Stimulated activated CD8-positive, alpha-beta memory T cell treated with anti-CD3 and anti-CD28 coated beads, Interleukin-7, amount 100 ng/mL, for 1 hour (primary cell): ENCODE results near the gene PPP1R9A.

Experiments
- DNase-seq, 2 donors: peaks; one replicate each; pipeline ENCODE4 v3.0.0-alpha.2; 2020; ENCODE audit warnings: low read depth in 2 of 2

PPP1R9A gene

DNA sequence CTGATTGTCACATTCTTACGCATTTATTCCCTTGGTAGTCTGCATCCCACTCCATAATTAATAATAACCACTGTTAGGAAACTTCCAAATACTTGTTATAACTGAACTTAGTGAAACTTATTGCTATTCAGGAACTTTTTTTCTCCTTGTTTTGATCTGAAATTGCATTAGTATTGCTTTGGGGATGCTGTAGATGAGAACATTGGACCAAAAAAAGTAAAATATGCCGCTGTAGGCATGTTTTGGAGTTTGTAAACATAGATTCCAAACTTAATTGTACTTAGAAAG, 1.7 kb downstream of the PPP1R9A start:
- DNase-seq: no peak

DNA sequence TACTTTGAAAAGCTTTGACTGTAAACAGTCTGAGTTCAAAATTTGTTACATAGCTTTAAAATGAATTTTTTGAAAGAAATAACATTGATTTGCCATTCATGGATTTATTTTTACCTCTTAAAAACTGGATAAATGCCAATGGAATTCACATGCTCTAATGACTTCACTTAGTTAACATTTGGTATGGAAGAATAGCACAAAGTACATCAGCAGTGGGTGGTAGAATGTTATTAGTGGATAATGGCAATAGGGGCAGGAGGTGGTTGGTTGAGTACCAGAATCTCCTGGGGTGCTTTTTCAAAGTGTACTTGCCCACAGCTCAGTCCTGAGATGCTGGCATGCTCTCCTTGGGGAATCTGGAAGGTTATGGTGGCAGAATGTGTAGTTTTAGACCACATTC, 4.7 kb downstream of the PPP1R9A start:
- DNase-seq: no peak

DNA sequence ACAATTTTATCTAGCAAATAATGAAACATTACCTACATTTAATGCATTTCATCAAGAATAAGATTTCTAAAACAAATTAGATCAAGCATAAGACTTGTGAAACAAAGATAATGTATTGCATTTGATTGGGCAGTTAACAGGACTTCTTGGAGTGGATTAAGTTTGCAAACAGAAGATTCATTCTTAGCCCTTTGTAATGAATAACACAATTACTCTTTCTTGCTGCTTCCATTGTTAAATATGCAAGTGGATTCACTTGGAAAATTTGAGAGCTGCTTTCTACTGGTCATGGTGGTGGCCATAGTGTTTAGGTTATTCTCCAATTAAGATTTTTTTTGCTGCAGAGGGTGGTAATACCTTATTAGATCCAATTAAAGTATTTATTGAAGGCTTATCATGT, 6.0 kb downstream of the PPP1R9A start:
- no peak for DNase-seq

DNA sequence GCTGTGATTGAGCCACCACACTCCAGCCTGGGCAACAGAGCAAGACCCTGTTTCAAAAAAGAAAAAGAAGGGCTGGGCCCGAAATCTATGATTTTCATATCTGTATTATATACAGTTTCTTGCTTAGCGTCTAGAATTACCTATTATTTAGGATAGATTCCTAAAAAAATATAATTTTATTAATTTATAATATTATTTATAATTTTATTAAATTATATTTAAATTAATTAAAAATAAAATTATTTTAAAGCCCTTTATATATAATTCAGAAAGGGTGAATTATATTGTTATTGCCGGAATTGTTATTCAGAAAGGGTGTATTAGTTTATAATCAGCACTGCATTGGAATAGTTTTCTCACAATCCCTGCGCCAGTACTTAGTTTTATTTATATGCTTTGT, 14.5 kb downstream of the PPP1R9A start:
- DNase-seq: no peak

DNA sequence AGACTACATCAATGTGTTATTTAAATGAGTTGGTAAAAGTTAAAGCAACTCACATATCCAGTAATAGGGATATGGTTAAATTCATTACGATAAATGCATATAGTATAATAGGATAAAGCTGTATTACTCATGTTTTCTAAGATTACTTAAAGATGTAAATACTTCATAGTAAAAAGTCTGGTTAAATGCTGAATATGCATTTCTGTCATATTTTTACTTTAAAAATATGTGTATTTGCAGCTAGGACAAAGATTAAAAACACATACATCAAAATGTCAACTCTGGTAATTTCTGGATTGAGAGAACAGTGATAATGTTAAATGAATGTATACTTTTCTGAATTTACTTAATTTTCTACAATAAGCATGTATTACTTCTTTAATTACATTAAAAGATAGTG, 15.1 kb downstream of the PPP1R9A start:
- no peak for DNase-seq

DNA sequence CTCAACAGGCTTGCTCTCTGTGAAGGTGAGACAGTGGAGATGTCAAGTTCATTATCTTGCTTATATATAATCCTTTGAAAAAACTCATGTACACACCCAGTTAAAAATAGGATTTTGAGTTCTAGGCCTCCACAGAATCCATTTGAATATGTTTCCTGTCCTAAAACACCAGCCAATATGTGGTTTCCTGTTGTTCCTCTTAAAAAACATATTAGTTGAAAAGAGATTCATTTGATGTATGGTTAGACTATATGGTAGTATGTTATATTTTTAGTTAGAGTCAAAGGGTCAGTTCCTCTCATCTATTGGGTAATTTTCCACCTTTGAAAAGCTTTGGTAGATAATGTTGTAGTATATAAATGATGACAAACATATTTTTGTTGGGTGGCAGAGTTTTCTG, 16.0 kb downstream of the PPP1R9A start:
- DNase-seq: no peak

DNA sequence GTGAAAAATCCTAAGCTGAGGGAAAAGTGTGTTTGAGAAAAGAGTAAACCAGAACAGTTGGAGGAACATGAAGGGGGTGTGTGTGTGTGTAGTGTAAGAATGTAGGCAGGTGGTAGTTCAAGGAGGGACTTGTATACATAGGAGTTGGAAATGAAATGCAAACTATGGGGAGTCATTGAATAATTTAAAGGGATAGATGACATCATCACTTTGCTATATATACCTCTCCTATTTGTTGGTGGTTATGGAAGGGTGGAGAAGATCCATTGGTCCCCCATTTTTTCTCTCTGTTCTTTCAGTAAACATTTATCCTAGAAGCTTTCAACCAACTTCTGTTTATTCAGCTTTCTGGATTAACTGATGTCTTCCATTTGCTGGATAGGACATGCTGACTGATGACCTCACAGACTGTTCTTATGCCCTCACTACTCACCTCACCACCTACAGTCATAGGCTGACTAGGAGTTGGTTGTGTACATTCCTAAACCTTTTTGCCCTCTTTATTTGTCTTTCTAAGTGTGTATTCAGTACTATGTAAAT, 20.8 kb downstream of the PPP1R9A start:
- no peak for DNase-seq

DNA sequence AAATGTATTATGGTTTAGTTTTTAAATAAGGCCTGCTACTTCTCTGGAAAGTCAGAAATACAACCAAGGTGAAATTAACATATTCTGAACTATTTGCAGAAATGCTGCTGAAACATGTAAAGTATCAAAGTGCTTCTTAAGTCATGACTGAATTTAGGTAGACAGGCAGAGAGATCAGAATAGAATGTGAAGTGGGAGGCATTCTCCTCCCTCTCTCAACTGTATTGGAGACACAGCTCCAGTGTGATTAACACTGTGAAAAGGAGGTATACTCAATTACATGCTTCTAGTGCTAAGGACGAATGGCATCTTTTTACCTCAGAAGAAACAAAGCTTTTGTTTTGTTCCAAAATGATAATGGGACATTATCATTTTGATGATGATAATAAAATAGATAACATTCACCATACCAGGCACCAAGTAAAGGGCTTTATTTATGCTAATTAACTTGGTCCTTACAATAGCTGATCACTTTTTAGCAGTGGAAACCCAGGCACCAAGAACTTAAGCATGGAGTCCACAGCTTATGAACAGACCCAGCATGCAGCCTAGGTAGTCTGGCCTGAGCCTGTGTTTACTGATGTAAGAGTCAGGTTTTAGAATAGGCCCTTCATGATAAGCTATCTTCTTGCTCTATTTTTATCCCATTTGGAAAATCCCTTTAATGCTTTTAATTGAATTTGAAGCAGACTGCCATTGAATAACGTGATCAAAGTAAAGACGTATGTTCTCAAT, 26.0 kb downstream of the PPP1R9A start:
- DNase-seq: no peak

DNA sequence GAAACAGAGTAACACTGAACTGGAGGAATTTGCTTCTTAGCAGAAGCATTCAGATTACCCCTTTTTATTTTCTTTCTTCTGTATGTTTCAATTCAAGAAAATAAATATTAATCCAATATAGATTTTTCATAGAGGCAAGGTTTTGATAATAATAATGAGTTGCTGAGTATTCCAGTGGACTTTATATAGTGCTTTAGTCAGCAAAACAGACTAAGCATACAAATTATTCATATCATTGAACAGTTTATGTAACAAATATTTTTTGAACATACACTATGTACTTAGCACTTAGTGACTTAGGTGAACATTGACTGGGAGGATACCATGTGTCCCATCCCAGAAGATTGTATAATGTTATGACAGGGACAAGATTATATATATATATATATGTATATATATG, 32.0 kb downstream of the PPP1R9A start:
- DNase-seq: no peak

DNA sequence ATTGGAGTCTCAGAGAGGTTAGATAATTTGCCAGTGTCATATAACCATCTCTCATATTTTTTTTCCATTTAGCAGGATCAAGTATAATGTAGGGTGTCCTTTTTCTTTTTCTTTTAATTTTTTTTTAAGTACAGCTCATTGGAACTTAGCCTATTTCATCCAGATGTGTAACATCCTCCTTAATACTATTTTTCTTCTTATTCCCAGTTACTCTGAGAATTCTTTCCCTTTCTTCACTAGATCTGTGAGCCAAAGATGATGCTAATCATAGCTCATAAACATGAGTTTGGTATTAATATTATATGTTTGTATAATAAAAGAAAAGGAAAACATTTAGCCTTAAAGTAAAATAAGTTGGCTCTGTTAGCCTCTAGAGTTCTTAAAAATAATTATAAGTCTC, 32.8 kb downstream of the PPP1R9A start:
- no peak for DNase-seq

DNA sequence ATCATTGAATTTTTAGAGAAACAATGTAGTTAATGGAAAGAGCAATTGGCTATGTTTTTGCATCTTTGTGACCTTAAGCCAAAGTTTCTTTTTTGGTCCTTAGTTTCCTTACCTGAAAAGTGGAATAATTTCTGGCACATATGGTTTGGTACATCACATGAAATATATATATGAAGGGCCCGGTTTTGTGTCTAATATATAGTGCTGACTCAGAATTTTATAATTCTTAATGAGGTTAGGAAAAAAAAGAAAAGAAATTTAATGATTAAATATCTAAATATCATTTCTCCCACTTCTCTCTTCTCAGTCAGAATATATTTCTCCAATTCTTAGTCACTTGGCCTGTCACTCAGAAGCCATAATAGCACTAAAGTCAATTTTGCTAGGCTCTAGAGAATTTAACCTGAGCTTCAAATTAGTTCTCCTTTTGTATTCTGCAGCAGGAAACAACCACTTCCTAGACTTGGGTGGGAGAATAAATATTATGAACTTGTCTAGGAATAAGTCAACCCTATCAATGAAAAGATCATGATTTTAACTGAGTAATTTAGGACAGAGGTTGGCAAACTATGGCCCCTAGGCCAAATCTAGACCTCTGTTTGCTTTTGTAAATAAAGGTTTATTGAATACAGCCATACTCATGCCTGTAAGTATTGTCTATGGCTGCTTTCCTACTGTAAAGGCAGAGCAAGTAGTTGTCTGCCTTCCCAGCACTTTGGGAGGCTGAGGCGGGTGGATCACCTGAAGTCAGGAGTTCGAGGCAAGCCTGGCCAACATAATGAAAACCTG, 34.6 kb downstream of the PPP1R9A start:
- DNase-seq: no peak

DNA sequence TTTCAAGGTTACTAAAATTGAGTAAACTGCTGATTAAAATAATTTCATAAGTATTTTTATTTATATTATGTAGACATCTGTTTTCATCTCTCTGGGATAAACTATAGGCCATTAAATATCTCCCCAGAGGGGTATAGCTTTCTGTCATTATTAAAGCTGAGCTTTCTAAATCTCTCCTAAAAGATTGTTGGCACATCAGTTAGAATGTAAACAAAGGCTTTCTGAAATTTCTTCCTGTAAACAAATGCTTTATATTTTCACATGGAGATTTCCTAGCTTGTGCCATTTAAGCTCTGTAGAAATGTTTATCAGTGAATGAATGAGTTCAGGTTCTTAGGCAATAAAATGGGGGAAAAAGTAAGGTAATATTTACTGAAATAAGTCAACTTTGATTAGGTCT, 35.7 kb downstream of the PPP1R9A start:
- no peak for DNase-seq

DNA sequence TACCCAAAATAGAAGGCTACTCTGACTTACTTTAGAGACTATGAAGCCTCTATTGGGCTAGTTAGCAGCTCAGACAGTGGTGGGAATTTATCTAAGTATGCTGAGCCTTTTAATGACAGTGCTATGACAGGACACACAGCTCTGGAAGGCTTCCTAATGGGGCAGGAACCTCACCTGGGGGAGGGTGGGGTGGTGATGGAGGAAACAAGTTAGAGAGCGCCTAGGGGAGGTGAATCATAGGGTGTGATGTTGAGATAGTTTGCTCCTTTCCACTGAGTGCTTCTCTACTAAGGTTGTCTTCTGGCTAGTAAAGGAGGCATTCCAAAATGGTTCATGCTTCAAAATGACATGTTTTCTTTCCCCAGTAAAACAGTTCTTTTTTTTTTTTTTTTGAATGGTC, 42.1 kb downstream of the PPP1R9A start:
- DNase-seq: no peak

DNA sequence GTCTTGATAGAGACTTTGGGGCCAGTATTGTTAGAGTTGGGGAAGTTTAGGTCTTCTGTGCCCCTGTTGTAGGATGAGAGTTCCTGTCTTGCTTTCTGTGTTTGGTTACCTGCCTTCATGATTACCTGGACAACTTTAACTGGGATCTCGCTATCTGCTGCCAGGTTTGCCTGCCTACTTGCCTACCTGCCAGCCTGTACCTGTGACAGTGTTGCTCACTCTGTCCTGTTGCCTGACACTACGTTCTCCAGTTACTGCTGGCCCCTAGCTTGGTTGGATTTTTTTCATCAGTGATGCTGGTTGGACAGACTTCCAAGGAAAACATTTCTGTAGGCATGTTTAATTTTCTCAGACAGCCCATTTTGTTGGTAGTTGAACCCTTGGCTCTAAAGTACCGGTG, 48.4 kb downstream of the PPP1R9A start:
- DNase-seq: no peak

DNA sequence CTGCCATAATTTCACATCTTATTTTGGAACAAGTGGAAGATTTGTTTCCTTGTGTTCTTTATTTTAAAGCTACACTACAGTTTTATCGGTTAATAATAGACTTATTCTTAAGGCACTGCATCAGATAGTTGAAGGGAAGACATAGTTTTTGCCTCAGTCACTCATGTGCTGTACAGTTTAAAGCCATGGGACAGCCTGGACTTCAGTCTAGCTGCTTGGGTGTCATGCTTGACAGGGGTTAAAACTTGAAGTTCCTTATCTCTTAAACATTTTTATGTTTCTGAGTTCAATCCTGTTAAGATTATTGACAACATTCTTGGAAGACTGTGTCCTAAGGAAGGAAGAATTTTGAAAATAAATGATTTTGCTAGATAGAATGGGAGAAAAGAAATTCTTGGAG, 49.7 kb downstream of the PPP1R9A start:
- DNase-seq: no peak

DNA sequence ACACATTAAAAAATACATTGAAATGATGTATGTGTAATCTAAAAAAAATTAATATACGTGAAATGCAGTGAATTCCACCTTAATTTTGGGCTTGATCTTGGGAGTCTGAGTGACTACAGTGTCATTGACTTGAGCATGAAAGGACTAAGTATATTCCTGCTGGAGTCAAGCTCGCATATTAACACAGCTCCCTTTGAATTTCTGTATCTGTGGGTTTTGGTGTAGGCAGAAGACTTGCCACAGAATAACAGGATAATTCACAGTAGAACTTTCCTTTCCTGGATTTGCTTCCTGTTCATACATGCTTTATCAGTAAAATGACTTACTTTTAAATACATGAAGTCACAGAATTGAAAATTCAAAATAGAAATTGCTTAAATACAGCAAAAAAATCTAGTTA, 55.3 kb downstream of the PPP1R9A start:
- no peak for DNase-seq

DNA sequence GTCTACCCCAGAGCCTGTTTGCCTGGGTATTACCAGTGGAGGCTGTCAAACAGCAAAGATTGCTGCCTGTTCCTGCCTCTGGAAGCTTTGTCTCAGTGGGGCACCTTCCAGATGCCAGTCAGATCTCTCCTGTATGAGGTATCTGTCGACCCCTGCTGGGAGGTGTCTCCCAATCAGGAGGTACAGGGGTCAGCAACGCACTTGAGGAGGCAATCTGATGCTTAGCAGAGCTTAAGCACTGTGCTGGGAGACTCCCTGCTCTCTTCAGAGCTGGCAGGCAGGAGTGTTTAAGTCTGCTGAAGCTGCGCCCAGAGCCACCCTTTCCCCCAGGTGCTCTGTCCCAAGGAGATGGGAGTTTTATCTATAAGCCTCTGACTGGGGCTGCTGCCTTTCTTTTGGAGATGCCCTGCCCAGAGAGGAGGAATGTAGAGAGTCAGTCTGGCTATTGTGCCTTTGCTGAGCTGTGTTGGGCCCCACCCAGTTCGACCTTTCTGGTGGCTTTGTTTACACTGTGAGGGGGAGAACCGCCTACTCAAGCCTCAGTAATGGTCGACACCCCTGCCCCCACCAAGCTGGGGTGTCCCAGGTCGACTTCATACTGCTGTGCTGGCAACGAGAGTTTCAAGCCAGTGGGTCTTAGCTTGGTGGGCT, 62.2 kb downstream of the PPP1R9A start:
- no peak for DNase-seq

DNA sequence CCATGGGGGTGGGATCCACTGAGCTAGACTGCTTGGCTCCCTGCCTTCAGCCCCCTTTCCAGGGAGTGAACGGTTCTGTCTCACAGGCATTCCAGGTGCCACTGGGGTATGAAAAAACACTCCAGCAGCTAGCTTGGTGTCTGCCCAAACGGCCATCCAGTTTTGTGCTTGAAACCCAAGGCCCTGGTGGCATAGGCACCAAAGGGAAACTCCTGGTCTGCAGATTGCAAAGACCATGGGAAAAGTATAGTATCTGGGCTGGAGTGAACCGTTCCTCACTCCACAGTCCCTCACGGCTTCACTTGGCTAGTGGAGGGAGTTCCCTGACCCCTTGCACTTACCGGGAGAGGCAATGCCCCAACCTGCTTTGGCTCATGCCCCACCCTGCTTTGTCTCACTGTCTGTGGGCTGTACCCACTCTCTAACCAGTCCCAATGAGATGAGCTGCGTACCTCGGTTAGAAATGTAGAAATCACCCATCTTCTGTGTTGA, 62.7 kb downstream of the PPP1R9A start:
- DNase-seq: no peak

DNA sequence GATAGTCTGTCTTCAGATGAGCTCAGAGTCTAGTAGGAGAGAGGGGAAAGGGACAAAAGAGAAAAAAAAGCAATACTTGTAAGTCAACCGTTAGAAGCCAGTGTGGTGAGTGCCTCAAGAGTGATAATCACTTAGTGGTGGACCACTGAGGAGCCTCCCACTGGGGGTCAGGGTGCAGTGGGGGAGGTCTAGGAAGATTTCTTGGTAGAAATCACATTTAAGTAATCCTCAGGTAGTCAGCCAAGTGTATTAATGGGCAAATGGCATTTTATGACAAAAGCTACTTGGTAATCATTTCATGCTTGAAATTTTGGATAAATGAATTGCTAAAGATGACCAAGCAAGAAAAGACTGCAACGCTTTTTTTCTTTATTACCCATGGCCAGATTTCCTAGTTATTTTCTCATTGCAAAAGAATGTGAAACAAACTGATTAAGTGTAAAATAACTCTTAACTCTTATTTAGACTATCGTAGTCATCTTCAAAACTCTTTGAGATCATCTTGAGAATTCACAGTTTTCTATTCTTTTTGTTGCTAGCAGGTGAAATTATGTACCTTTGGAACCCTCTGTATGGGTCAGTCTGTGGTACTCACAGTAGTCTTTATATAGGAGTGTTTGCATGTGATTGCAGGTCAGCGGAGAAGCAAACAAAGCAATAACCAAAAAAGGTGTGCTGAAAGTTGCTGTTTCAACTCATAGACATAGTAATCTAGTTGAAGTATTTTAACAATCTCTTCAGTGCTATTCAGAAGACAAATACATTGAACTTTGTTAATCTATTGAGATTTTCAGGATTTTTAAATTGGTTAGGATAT, 63.9 kb downstream of the PPP1R9A start:
- no peak for DNase-seq

DNA sequence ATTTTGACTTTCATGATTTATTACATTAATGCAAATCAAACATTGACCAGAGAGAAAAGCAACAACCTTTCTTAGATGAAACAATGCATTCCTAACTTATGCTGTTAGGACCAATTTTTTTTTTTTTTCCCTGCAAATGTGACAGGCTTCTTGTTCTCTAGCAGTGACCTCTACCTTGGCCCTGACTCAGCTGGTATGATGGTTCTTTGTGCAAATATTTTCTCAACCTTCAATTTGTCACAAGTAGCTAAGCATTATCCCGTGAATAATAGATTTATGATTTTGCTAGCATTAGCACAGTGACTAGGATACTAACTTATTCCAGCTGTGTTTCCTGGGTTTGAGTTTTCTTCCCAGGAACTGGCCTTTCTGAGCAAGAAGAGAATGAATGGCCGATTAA, 64.9 kb downstream of the PPP1R9A start:
- DNase-seq: no peak

DNA sequence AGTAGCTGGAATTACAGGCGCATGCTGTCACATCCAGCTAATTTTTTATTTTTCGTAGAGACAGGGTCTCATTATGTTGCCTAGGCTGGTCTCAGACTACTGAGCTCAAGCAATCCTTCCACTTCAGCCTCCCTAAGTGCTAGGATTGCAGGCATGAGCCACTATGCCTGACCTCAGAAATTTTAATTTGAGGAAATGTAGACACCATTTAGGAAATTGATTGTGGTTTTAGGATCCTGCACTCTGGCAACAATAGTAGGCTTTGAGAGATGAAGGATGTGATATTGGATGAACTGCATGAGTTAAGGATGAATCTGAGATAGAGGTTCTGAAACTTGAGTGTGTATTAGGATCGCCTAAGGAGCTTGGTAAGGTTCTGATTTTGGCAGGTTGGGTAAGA, 66.5 kb downstream of the PPP1R9A start:
- no peak for DNase-seq

DNA sequence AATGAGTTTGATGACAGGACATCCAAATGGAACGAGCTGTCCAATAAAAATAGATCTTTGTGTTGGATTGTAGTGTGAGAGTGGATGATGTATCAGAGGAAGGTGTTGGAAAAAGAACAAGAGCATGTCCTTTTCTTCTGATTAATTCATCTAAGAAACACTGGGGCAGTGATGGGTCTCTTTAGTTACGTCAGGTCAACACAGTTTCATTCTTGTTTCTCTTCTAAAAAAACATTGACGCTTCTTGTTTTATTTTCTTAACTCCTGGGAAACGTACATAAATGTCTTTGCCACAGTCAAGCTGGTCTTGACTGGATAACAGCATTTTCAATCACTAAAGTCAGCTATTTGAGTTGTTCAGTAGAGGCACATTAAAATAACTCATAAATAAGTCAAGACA, 67.0 kb downstream of the PPP1R9A start:
- no peak for DNase-seq
